PC-9 (cell line): ENCODE data around the gene MAP3K8. TPM values are rescaled to one million over a fixed set of nuclear protein-coding genes. Genes with fewer than 3 reads are reported as not detected.

Experiments
- BruUV-seq: library from RNA; stranded (reverse); fragments of 400-500 nt; replicated peaks from 2 replicates; lab custom pipeline; 2021; lab: Mats Ljungman, UMichigan
- CTCF ChIA-PET: fragments of 300-600 bp; sonication (Branson Sonifier 250); formaldehyde crosslinking; loops from one replicate; lab custom pipeline; 2022; ENCODE audit warnings: antibody characterized with exemption; lab: Charles Lee
- POLR2A ChIA-PET: fragments of 300-600 bp; sonication (Branson Sonifier 250); formaldehyde crosslinking; loops from one replicate; lab custom pipeline; 2022; ENCODE audit warnings: antibody characterized with exemption; ENCODE audit not compliant: unreplicated experiment; lab: Charles Lee
- DNase-seq, 2 experiments: peaks; one replicate each; pipeline versions ENCODE4 v3.0.0 to v3.0.0-alpha.2; 2015 to 2022; ENCODE audit warnings: mixed read lengths in 1 of 2
- H2AFZ ChIP-seq: fragments of 200-600 bp; sonication (generic); 2 replicates; pipeline ENCODE4 v1.8.1; 2017; ENCODE audit warnings: antibody characterized with exemption
- H3F3A ChIP-seq: fragments of 200-600 bp; sonication (generic); 2 replicates; pipeline ENCODE4 v1.8.1; 2017; ENCODE audit warnings: antibody characterized with exemption, mild to moderate bottlenecking, low read depth; ENCODE audit not compliant: insufficient read depth
- H3K27ac ChIP-seq: fragments of 200-600 bp; sonication (generic); 2 replicates; pipeline ENCODE4 v1.6.1; 2016; ENCODE audit warnings: mixed run types
- H3K27me3 ChIP-seq: fragments of 200-600 bp; sonication (generic); 2 replicates; pipeline ENCODE4 v1.6.1; 2016; ENCODE audit warnings: low read depth, mixed run types; ENCODE audit not compliant: insufficient read depth
- H3K36me3 ChIP-seq: fragments of 200-600 bp; sonication (generic); 2 replicates; pipeline ENCODE4 v1.6.1; 2016; ENCODE audit warnings: low read depth, mixed run types
- H3K4me1 ChIP-seq: fragments of 200-600 bp; sonication (generic); replicated peaks from 2 replicates; pipeline ENCODE4 v1.6.1; 2016; ENCODE audit warnings: mixed run types; ENCODE audit not compliant: insufficient read depth
- H3K4me2 ChIP-seq: fragments of 200-600 bp; sonication (generic); 2 replicates; pipeline ENCODE4 v1.6.1; 2017; ENCODE audit warnings: mixed run types
- H3K4me3 ChIP-seq: fragments of 200-600 bp; sonication (generic); 2 replicates; pipeline ENCODE4 v1.6.1; 2016; ENCODE audit warnings: mixed run types
- H3K79me2 ChIP-seq: fragments of 200-600 bp; sonication (generic); 2 replicates; pipeline ENCODE4 v1.6.1; 2017; ENCODE audit warnings: low read depth, mixed run types
- H3K9me2 ChIP-seq: fragments of 200-600 bp; sonication (generic); 2 replicates; pipeline ENCODE4 v1.8.1; 2017; ENCODE audit warnings: mild to moderate bottlenecking; ENCODE audit not compliant: insufficient read depth
- H3K9me3 ChIP-seq: fragments of 200-600 bp; sonication (generic); 2 replicates; pipeline ENCODE4 v1.8.1; 2016; ENCODE audit warnings: low read depth; ENCODE audit not compliant: insufficient read depth
- H4K20me1 ChIP-seq: fragments of 200-600 bp; sonication (generic); 2 replicates; pipeline ENCODE4 v1.8.1; 2017; ENCODE audit not compliant: insufficient read depth
- EZH2 ChIP-seq: fragments of 200-600 bp; sonication (generic); IDR thresholded peaks from 2 replicates; pipeline ENCODE4 v1.8.0; 2017; ENCODE audit warnings: antibody characterized with exemption, low read depth
- intact Hi-C: fragments of 100-400 bp; cut with micrococcal nuclease; formaldehyde crosslinking; loops from one replicate; pipeline ENCODE4 v1.10.0; 2022; ENCODE audit not compliant: unreplicated experiment
- total RNA-seq: library from RNA; stranded (reverse); gene quantifications from 2 replicates; pipeline ENCODE4 v1.2.3, GENCODE V29; 2021
- TF ChIP-seq, protein P1 (sequence below): fragments of 200-600 bp; sonication (generic); conservative IDR thresholded peaks from 2 replicates; pipeline ENCODE4 v1.6.1; 2017; ENCODE audit warnings: mixed run types, antibody characterized with exemption, mild to moderate bottlenecking, moderate library complexity

Gene MAP3K8
- total RNA-seq, 1 experiment from 2014 or later: 14.3 TPM

- Histone ChIP-seq H3K4me1 (no peaks in the 10 kb centered on the region), H2AFZ (no peak overlapping the region), H3K27ac (no peak overlapping the region), H4K20me1 (no peaks in the 10 kb centered on the region), H3K4me2 (no peak overlapping the region), H3K79me2 (no peaks in the 10 kb centered on the region), H3F3A (no peaks in the 10 kb centered on the region), H3K9me3 (no peaks in the 10 kb centered on the region), H3K4me3 (no peak overlapping the region), H3K36me3 (no peaks in the 10 kb centered on the region), H3K9me2 (no peaks in the 10 kb centered on the region), H3K27me3 (no peaks in the 10 kb centered on the region)
- intact Hi-C loops: no loop called here
- no TSS peak for BruUV-seq
- DNase-seq: no peak
- CTCF ChIA-PET: interaction anchor here (0.6 kb wide), 2 partner anchors 10 to 77 kb away, joined by 8 to 10 read pairs; no protein-coding TSS in a partner anchor
- TF ChIP-seq, protein P1, sequence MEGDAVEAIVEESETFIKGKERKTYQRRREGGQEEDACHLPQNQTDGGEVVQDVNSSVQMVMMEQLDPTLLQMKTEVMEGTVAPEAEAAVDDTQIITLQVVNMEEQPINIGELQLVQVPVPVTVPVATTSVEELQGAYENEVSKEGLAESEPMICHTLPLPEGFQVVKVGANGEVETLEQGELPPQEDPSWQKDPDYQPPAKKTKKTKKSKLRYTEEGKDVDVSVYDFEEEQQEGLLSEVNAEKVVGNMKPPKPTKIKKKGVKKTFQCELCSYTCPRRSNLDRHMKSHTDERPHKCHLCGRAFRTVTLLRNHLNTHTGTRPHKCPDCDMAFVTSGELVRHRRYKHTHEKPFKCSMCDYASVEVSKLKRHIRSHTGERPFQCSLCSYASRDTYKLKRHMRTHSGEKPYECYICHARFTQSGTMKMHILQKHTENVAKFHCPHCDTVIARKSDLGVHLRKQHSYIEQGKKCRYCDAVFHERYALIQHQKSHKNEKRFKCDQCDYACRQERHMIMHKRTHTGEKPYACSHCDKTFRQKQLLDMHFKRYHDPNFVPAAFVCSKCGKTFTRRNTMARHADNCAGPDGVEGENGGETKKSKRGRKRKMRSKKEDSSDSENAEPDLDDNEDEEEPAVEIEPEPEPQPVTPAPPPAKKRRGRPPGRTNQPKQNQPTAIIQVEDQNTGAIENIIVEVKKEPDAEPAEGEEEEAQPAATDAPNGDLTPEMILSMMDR: no peak
- no peak for TF ChIP-seq EZH2
- POLR2A ChIA-PET: interaction anchor here (0.6 kb wide), 1 partner anchor 225 kb away, joined by 3 read pairs; no protein-coding TSS in a partner anchor
Observed at GRCh38 chr10:30456266-30456665, 22.3 kb downstream of the MAP3K8 start.

GRCh38 chr10:30459283-30459682 is 25.3 kb downstream of the MAP3K8 start:
- no peak overlapping the region for H2AFZ ChIP-seq
- no peaks in the 10 kb centered on the region for H3K36me3 ChIP-seq
- H3K27ac ChIP-seq: no peak overlapping the region
- no peak overlapping the region for H3K4me2 ChIP-seq
- H3F3A ChIP-seq: no peaks in the 10 kb centered on the region
- no peaks in the 10 kb centered on the region for H3K79me2 ChIP-seq
- POLR2A ChIA-PET: no interaction called here
- no TSS peak for BruUV-seq
- H4K20me1 ChIP-seq: no peaks in the 10 kb centered on the region
- H3K9me3 ChIP-seq: no peaks in the 10 kb centered on the region
- no peak overlapping the region for H3K4me3 ChIP-seq
- no peaks in the 10 kb centered on the region for H3K9me2 ChIP-seq
- intact Hi-C loops: no loop called here
- H3K27me3 ChIP-seq: no peaks in the 10 kb centered on the region
- CTCF ChIA-PET: interaction anchor here (0.5 kb wide), 1 partner anchor 46 kb away, joined by 3 read pairs; no protein-coding TSS in a partner anchor
- H3K4me1 ChIP-seq: no peaks in the 10 kb centered on the region
- no peak for DNase-seq
- TF ChIP-seq, protein P1: no peak
- TF ChIP-seq EZH2: no peak

DNA sequence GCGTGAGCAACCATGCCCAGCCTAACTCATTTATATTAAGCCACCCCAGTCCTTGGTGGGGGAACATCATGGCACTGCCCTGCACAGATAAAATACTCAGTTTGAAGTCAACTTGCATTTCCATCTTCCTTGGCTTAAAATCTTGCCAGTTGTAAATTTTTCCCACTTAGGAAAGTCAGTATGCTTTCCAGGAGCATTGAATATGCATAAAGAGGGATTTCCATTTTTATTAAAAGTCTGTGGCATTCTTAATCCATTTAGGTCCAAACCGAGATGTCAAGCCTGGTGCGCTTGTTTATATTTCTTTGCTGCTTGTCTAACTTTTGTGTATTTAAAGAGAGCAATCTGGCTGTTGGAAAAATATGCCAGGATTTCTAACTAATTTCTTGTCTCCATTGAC is 26.1 kb downstream of the MAP3K8 start:
- CTCF ChIA-PET: no interaction called here
- TF ChIP-seq, protein P1: no peak
- no peak for TF ChIP-seq EZH2

More for the DNA sequence above, 26.1 kb downstream of the MAP3K8 start:
- H3K4me2 ChIP-seq: no peak overlapping the region
- no peaks in the 10 kb centered on the region for H4K20me1 ChIP-seq
- BruUV-seq: no TSS peak
- no peaks in the 10 kb centered on the region for H3K79me2 ChIP-seq
- H3K36me3 ChIP-seq: no peaks in the 10 kb centered on the region
- no peak overlapping the region for H3K27ac ChIP-seq
- no peaks in the 10 kb centered on the region for H3K4me1 ChIP-seq
- POLR2A ChIA-PET: no interaction called here
- H3K9me2 ChIP-seq: no peaks in the 10 kb centered on the region
- H3K4me3 ChIP-seq: no peak overlapping the region
- no peak for DNase-seq
- no peak overlapping the region for H2AFZ ChIP-seq
- no peaks in the 10 kb centered on the region for H3K27me3 ChIP-seq
- intact Hi-C loops: no loop called here
- H3F3A ChIP-seq: no peaks in the 10 kb centered on the region
- no peaks in the 10 kb centered on the region for H3K9me3 ChIP-seq
